ENCODE results near the gene TTLL13. TPM values are rescaled to one million over a fixed set of nuclear protein-coding genes. Genes with fewer than 3 reads are reported as not detected.

Gene TTLL13
- total and polyA plus RNA-seq, 8 donors = 0.10 TPM; not detected in 7

GRCh38 chr15:90210593-90210992, 38.8 kb upstream of the TTLL13 start:
- H3K4me1 ChIP-seq = peaks cover 39 to 75% (median 58%) of the 10 kb centered on the region in 4 donors

DNA sequence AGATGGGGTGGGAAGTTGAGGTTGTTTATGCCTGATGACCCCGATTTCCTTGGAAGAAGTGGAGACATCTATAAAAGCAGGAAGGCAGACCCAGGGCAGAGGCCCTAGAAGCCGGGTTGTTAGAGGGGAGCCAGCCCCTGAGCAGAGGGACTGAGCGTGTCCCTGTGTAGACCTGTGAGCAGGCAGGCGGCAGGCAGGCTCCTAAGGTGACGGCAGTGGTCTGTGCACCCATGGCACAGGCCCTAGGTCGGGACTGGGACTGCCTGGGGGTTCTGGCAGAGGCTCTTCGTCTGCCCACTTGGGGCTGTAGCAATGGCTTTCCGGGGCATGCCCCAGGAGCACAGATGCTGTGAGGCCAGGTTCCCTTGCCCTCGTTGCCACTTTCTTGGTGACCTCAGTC, 38.3 kb upstream of the TTLL13 start:
- peak overlapping the region; percentile 83 to 89 (median 84) for H3K27ac ChIP-seq
- 79 to 82% (median 79%) methylated on average over 7 to 9 of the region's 9 CpGs for WGBS, 5 donors
- H3K4me1 ChIP-seq = peaks cover 39 to 71% (median 56%) of the 10 kb centered on the region in 4 donors
- DNase-seq = no peak
- TF ChIP-seq, protein P1, sequence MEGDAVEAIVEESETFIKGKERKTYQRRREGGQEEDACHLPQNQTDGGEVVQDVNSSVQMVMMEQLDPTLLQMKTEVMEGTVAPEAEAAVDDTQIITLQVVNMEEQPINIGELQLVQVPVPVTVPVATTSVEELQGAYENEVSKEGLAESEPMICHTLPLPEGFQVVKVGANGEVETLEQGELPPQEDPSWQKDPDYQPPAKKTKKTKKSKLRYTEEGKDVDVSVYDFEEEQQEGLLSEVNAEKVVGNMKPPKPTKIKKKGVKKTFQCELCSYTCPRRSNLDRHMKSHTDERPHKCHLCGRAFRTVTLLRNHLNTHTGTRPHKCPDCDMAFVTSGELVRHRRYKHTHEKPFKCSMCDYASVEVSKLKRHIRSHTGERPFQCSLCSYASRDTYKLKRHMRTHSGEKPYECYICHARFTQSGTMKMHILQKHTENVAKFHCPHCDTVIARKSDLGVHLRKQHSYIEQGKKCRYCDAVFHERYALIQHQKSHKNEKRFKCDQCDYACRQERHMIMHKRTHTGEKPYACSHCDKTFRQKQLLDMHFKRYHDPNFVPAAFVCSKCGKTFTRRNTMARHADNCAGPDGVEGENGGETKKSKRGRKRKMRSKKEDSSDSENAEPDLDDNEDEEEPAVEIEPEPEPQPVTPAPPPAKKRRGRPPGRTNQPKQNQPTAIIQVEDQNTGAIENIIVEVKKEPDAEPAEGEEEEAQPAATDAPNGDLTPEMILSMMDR (IDR thresholded peaks at IDR 0.05) = no peak
- TF ChIP-seq POLR2AphosphoS5 (IDR thresholded peaks at IDR 0.05) = no peak
- no peak for TF ChIP-seq EP300 (IDR thresholded peaks at IDR 0.05)
- no peaks in the 10 kb centered on the region for H3K27me3 ChIP-seq
- no peak overlapping the region for H3K4me3 ChIP-seq
- intact Hi-C loops (cut with DNase I; ENCODE audit: low total_unique reads) = no loop called here
- no peaks in the 10 kb centered on the region for H3K9me3 ChIP-seq
- peaks cover 0 to 43% (median 19%) of the 10 kb centered on the region in 4 donors for H3K36me3 ChIP-seq

More at GRCh38 chr15:90210593-90210992, 38.8 kb upstream of the TTLL13 start:
- intact Hi-C loops (cut with DNase I; ENCODE audit: low total_unique reads) = no loop called here
- no peaks in the 10 kb centered on the region for H3K9me3 ChIP-seq
- TF ChIP-seq EP300 (IDR thresholded peaks at IDR 0.05) = no peak
- TF ChIP-seq POLR2A (IDR thresholded peaks at IDR 0.05) = no peak
- no peak for TF ChIP-seq POLR2AphosphoS5 (IDR thresholded peaks at IDR 0.05)
- TF ChIP-seq, protein P1 (IDR thresholded peaks at IDR 0.05) = no peak
- 41 to 58% (median 51%) methylated on average over 8 of the region's 8 CpGs for WGBS, 5 donors
- H3K27ac ChIP-seq = peak overlapping the region; percentile 83 to 89 (median 84)
- no peak overlapping the region for H3K4me3 ChIP-seq
- H3K27me3 ChIP-seq = no peaks in the 10 kb centered on the region
- H3K36me3 ChIP-seq = peaks cover 0 to 44% (median 22%) of the 10 kb centered on the region in 4 donors
- DNase-seq = peak in 1 of 2 donors; percentile 65

- 24 to 45% (median 36%) methylated on average over 11 to 13 of the region's 13 CpGs for WGBS, 5 donors
- Histone ChIP-seq H3K4me1 (peaks cover 39 to 66% (median 54%) of the 10 kb centered on the region in 4 donors), H3K27ac (peak overlapping the region; percentile 83 to 89 (median 84)), H3K27me3 (no peaks in the 10 kb centered on the region), H3K9me3 (no peaks in the 10 kb centered on the region), H3K4me3 (no peak overlapping the region), H3K36me3 (peaks cover 0 to 37% (median 14%) of the 10 kb centered on the region in 4 donors)
- peak; percentile 79 to 92 for DNase-seq
- intact Hi-C loops (cut with DNase I; ENCODE audit: low total_unique reads) = no loop called here
- TF ChIP-seq EP300 (IDR thresholded peaks at IDR 0.05) (no peak), POLR2AphosphoS5 (IDR thresholded peaks at IDR 0.05) (peak in 2 of 3 donors; percentile 61 to 69)
- TF ChIP-seq, protein P1 (IDR thresholded peaks at IDR 0.05) = no peak
Measured at GRCh38 chr15:90211440-90212143, 37.8 kb upstream of the TTLL13 start.

DNA sequence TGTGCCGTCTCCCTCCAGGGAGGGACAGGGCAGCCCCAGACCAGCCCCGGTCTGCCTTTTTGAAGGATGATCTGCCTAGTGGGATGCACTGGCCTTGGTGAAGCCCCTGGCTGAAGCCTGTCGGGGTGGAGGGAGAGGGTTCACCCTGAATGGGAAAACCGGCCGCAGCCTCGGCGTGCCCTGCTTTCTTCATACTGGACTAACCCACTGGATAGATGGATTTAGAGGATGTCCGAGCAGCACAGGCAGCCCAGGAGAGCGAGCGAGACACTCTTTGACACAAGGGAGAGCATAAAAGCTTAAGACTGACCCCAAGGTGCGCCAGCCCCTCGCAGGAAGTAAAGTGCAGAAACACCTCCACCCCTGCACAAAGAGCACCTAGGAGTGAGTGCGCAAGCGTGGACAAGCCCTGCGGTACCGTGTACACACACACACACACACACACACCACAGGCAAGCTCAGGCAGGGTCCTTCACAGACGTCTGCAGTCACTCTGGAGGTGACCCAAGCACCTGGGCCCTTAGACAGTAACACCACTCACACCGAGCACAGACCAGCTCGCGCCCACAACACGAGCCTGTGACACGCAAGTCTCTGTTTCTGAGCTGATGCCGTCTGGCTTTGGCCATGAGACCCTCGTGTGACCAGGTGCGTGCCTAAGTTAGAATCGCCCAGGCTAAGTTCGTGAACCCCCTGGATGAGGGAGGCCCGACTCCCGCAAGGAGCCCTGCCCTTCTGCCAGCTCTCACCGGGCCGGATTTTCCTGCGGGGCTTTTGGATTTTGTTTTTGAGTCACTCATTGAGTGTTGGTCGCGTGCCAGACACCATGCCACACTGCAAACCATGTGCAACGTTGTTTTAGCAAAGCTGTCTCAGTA, 36.9 kb upstream of the TTLL13 start:
- Histone ChIP-seq H3K36me3 (peaks cover 2 to 33% (median 13%) of the 10 kb centered on the region in 4 donors), H3K9me3 (no peaks in the 10 kb centered on the region), H3K4me3 (no peak overlapping the region), H3K27me3 (no peaks in the 10 kb centered on the region), H3K27ac (peak overlapping the region; percentile 83 to 89 (median 84)), H3K4me1 (peaks cover 39 to 63% (median 54%) of the 10 kb centered on the region in 4 donors)
- TF ChIP-seq POLR2AphosphoS5 (IDR thresholded peaks at IDR 0.05) = no peak
- no peak for TF ChIP-seq EP300 (IDR thresholded peaks at IDR 0.05)
- TF ChIP-seq, protein P1 (IDR thresholded peaks at IDR 0.05) = no peak
- TF ChIP-seq POLR2A (IDR thresholded peaks at IDR 0.05) = no peak
- DNase-seq = peak; percentile 63 to 76
- 41 to 65% (median 50%) methylated on average over 29 to 35 of the region's 35 CpGs for WGBS, 5 donors
- intact Hi-C loops (cut with DNase I; ENCODE audit: low total_unique reads) = no loop called here
